GM23338 (cell line): ENCODE results near the gene THRA. TPM values are rescaled to one million over a fixed set of nuclear protein-coding genes. Genes with fewer than 3 reads are reported as not detected.

Experiments used
- ATAC-seq: fragments of 200-7000 bp; cut with Tn5 transposase; 3 replicates; pipeline ENCODE4 v1.9.1; 2020
- DNase-seq: peaks from one replicate; pipeline ENCODE4 v3.0.0-alpha.2; 2015; ENCODE audit warnings: low spot score
- H2AFZ ChIP-seq: fragments of 200-600 bp; sonication (generic); 2 replicates; pipeline ENCODE4 v1.8.0; 2016; ENCODE audit warnings: antibody characterized with exemption, mild to moderate bottlenecking, moderate library complexity
- H3F3A ChIP-seq: fragments of 200-600 bp; sonication (generic); replicated peaks from 2 replicates; pipeline ENCODE4 v1.8.0; 2017; ENCODE audit warnings: antibody characterized with exemption, mixed run types, low read depth
- H3K27ac ChIP-seq: fragments of 200-600 bp; sonication (generic); 2 replicates; pipeline ENCODE4 v1.6.1; 2016; ENCODE audit warnings: low read depth
- H3K27me3 ChIP-seq: fragments of 200-600 bp; sonication (generic); 2 replicates; pipeline ENCODE4 v1.8.0; 2016; ENCODE audit warnings: mild to moderate bottlenecking, mixed run types, moderate library complexity; ENCODE audit not compliant: insufficient read depth
- H3K36me3 ChIP-seq: fragments of 200-600 bp; sonication (generic); 2 replicates; pipeline ENCODE4 v1.8.0; 2016; ENCODE audit warnings: mild to moderate bottlenecking; ENCODE audit not compliant: insufficient read depth
- H3K4me1 ChIP-seq: fragments of 200-600 bp; sonication (generic); 2 replicates; pipeline ENCODE4 v1.8.0; 2016; ENCODE audit warnings: mild to moderate bottlenecking, moderate library complexity; ENCODE audit not compliant: insufficient read depth
- H3K4me2 ChIP-seq: fragments of 200-600 bp; sonication (generic); 2 replicates; pipeline ENCODE4 v1.7.1; 2017; ENCODE audit warnings: mixed run types
- H3K4me3 ChIP-seq: fragments of 200-600 bp; sonication (generic); 2 replicates; pipeline ENCODE4 v1.6.1; 2016; ENCODE audit warnings: mixed run types
- H3K79me2 ChIP-seq: fragments of 200-600 bp; sonication (generic); replicated peaks from 2 replicates; pipeline ENCODE4 v1.8.0; 2017; ENCODE audit warnings: mild to moderate bottlenecking; ENCODE audit not compliant: insufficient read depth
- H3K9me2 ChIP-seq: fragments of 200-600 bp; sonication (generic); 2 replicates; pipeline ENCODE4 v1.8.0; 2017; ENCODE audit not compliant: insufficient read depth
- H4K20me1 ChIP-seq: fragments of 200-600 bp; sonication (generic); replicated peaks from 2 replicates; pipeline ENCODE4 v1.8.0; 2017; ENCODE audit warnings: mild to moderate bottlenecking; ENCODE audit not compliant: insufficient read depth
- H3K27ac Mint-ChIP-seq: 2 replicates; pipeline ENCODE4 v1.8.0; 2020; ENCODE audit warnings: inconsistent platforms, mild to moderate bottlenecking, moderate library complexity, mixed read lengths
- H3K27me3 Mint-ChIP-seq: 3 replicates; pipeline ENCODE4 v1.8.0; 2022; ENCODE audit warnings: low read depth, mild to moderate bottlenecking, moderate library complexity, mixed read lengths, inconsistent platforms; ENCODE audit not compliant: insufficient read depth, poor library complexity
- H3K36me3 Mint-ChIP-seq: 3 replicates; pipeline ENCODE4 v1.8.0; 2021; ENCODE audit warnings: low read depth, mild to moderate bottlenecking, inconsistent platforms, moderate library complexity, mixed read lengths
- H3K4me1 Mint-ChIP-seq: 3 replicates; pipeline ENCODE4 v1.8.0; 2020; ENCODE audit warnings: mild to moderate bottlenecking, inconsistent platforms, mixed read lengths
- H3K4me3 Mint-ChIP-seq: 3 replicates; pipeline ENCODE4 v1.8.0; 2021; ENCODE audit warnings: moderate library complexity, mild to moderate bottlenecking, inconsistent platforms, mixed read lengths
- H3K9me3 Mint-ChIP-seq: 3 replicates; pipeline ENCODE4 v1.8.0; 2020; ENCODE audit warnings: moderate library complexity, mild to moderate bottlenecking, inconsistent platforms, mixed read lengths
- ETS1 ChIP-seq: IDR thresholded peaks from 2 replicates; pipeline ENCODE4 v1.6.1; 2016; ENCODE audit warnings: antibody characterized with exemption
- EZH2 ChIP-seq: fragments of 200-600 bp; sonication (generic); IDR thresholded peaks from one replicate; pipeline ENCODE4 v1.8.0; 2017; ENCODE audit warnings: antibody characterized with exemption, mild to moderate bottlenecking, low read depth; ENCODE audit not compliant: unreplicated experiment
- JUNB ChIP-seq: IDR thresholded peaks from one replicate; pipeline ENCODE4 v1.6.1; 2016; ENCODE audit warnings: antibody characterized with exemption; ENCODE audit not compliant: unreplicated experiment
- NANOG ChIP-seq: IDR thresholded peaks from 2 replicates; pipeline ENCODE4 v1.6.1; 2016; ENCODE audit warnings: antibody characterized with exemption, borderline replicate concordance
- POLR2AphosphoS5 ChIP-seq: IDR thresholded peaks from 2 replicates; pipeline ENCODE4 v1.6.1; 2016; ENCODE audit warnings: antibody characterized with exemption, low read depth
- STAT1 ChIP-seq: IDR thresholded peaks from one replicate; pipeline ENCODE4 v1.6.1; 2016; ENCODE audit warnings: antibody characterized with exemption; ENCODE audit not compliant: unreplicated experiment
- ZNF114 ChIP-seq: fragments of 250-450 bp; sonication (Bioruptor Pico); IDR thresholded peaks from 2 replicates; pipeline ENCODE4 v1.5.0; 2020; ENCODE audit warnings: mild to moderate bottlenecking, moderate library complexity
- polyA plus RNA-seq: library from polyadenylated mRNA; unstranded; fragments of >200 nt; fragmentation: Nextera tagmentation; extraction: Ambion mirVana; gene quantifications from 2 replicates; pipeline ENCODE4 v1.2.1, GENCODE V29; 2016
- total RNA-seq: library from RNA; depleted of rRNA; stranded (reverse); fragments of >200 nt; shearing (Covaris generic); gene quantifications from 2 replicates; pipeline ENCODE4 v1.2.3, GENCODE V29; 2014
- TF ChIP-seq, protein P1 (sequence below), 2 experiments: fragments of 200-600 bp in 1 of 2; sonication (generic) in 1 of 2; conservative IDR thresholded peaks; 2 replicates each; pipeline versions ENCODE4 v1.5.1 to v1.6.1; 2016 to 2017; ENCODE audit warnings: antibody characterized with exemption in 2 of 2, low read depth in 2 of 2, mild to moderate bottlenecking in 2 of 2, moderate library complexity in 1 of 2

Gene THRA
- total and polyA plus RNA-seq, 2 experiments from 2014 or later: 3.4 to 10.5 TPM

DNA sequence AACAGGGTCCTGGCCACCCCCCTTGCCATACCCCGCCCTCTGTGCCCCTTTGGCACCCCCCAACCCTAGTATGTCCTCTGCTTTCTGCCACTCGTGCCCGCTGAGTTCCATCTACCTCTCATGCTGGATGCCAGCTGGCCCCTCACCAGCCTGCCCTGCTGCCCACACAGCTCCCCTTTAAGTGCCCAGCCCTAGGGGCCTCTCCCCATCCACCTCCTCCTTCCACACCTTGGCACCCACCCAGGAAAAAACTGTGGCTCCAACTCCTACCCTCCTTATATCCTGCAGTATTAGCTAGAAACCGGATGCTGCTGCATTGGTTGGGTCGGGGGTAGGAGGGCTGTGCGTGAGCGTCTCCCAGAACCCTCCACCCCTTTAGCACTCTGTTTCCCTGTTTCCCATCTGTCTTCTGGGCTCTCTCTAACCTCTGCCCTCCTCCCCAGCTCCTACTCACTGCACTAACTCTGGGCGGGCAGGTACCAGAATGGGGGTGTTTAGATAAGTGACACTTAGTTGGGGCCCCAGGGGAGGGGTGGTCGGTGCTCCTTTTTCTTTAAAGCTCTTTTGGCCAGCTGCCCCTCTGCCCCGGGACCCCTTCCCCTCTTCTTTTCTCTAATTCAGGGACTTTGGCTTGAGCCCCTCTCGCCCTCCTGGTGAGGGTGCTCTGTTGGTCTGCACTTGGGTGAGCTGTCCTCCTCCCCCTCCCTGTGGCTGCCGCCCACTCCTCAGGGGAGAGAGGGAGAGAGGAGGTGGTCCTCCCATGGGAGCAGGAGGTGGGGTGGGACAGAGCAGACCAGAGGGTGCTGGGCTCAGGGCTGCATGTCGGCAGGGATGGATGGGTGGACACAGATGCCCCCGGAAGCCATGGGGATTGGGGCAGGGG, 27.7 kb downstream of the THRA start (continued):
- TF ChIP-seq, protein P1, sequence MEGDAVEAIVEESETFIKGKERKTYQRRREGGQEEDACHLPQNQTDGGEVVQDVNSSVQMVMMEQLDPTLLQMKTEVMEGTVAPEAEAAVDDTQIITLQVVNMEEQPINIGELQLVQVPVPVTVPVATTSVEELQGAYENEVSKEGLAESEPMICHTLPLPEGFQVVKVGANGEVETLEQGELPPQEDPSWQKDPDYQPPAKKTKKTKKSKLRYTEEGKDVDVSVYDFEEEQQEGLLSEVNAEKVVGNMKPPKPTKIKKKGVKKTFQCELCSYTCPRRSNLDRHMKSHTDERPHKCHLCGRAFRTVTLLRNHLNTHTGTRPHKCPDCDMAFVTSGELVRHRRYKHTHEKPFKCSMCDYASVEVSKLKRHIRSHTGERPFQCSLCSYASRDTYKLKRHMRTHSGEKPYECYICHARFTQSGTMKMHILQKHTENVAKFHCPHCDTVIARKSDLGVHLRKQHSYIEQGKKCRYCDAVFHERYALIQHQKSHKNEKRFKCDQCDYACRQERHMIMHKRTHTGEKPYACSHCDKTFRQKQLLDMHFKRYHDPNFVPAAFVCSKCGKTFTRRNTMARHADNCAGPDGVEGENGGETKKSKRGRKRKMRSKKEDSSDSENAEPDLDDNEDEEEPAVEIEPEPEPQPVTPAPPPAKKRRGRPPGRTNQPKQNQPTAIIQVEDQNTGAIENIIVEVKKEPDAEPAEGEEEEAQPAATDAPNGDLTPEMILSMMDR (conservative IDR thresholded peaks at IDR 0.05; ENCODE audit: low read depth in 2 of 2): no peak
- TF ChIP-seq NANOG (no peak), POLR2AphosphoS5 (no peak), ZNF114 (CRISPR knock-in tag) (no peak)

GRCh38 chr17:40091691-40092397, 29.1 kb downstream of the THRA start:
- peaks cover 5% of the 10 kb centered on the region for H3K27me3 Mint-ChIP-seq
- Histone ChIP-seq H4K20me1 (no peaks in the 10 kb centered on the region), H3K27ac (no peak overlapping the region), H3F3A (peaks cover 1% of the 10 kb centered on the region; the same call in 1 of the 2 replicates), H3K4me1 (peaks cover 22% of the 10 kb centered on the region; the same call in 1 of the 2 replicates), H3K4me2 (peak overlapping the region; percentile 51), H3K36me3 (0 out of 2 replicates have a peak, but pooled peaks cover 3% of the 10 kb centered on the region), H2AFZ (no peak overlapping the region), H3K79me2 (no peaks in the 10 kb centered on the region), H3K9me2 (no peaks in the 10 kb centered on the region), H3K4me3 (0 out of 2 replicates have a peak overlapping the region, but pooled peaks have one; percentile 13), H3K27me3 (no peaks in the 10 kb centered on the region)
- ATAC-seq (peak; percentile 51), DNase-seq (peak; percentile 46)
- peaks cover 41% of the 10 kb centered on the region for H3K4me1 Mint-ChIP-seq
- no peak overlapping the region for H3K4me3 Mint-ChIP-seq
- H3K9me3 Mint-ChIP-seq: no peaks in the 10 kb centered on the region
- TF ChIP-seq STAT1: no peak
- no peak for TF ChIP-seq POLR2AphosphoS5
- no peak overlapping the region for H3K27ac Mint-ChIP-seq
- H3K36me3 Mint-ChIP-seq: peaks cover 46% of the 10 kb centered on the region

- ATAC-seq (no peak), DNase-seq (no peak)
- H3K4me3 Mint-ChIP-seq: no peak overlapping the region
- TF ChIP-seq ETS1 (no peak), POLR2AphosphoS5 (no peak), EZH2 (no peak), JUNB (no peak)
These were observed 29.8 kb downstream of the THRA start for GRCh38 chr17:40092581-40092980.

More at GRCh38 chr17:40092581-40092980, 29.8 kb downstream of the THRA start:
- Histone ChIP-seq H3K36me3 (0 out of 2 replicates have a peak, but pooled peaks cover 3% of the 10 kb centered on the region), H3K27ac (no peak overlapping the region), H2AFZ (no peak overlapping the region), H3K4me2 (peak overlapping the region; percentile 51; the same call in 1 of the 2 replicates), H4K20me1 (no peaks in the 10 kb centered on the region), H3F3A (no peaks in the 10 kb centered on the region), H3K4me3 (no peak overlapping the region), H3K9me2 (peaks cover 4% of the 10 kb centered on the region; the same call in 1 of the 2 replicates), H3K27me3 (no peaks in the 10 kb centered on the region), H3K79me2 (no peaks in the 10 kb centered on the region), H3K4me1 (peaks cover 22% of the 10 kb centered on the region; the same call in 1 of the 2 replicates)
- Mint-ChIP-seq H3K4me1 (peaks cover 47% of the 10 kb centered on the region), H3K9me3 (no peaks in the 10 kb centered on the region), H3K27me3 (peaks cover 7% of the 10 kb centered on the region), H3K36me3 (peaks cover 46% of the 10 kb centered on the region), H3K27ac (no peak overlapping the region)
